K562 (cell line): ENCODE results near the gene UAP1. TPM values are rescaled to one million over a fixed set of nuclear protein-coding genes. Genes with fewer than 3 reads are reported as not detected.

ENCODE experiments used
- ATAC-seq: fragments of 200-7000 bp; cut with Tn5 transposase; 3 replicates; pipeline ENCODE4 v1.9.1; 2020; ENCODE audit warnings: moderate library complexity
- BruUV-seq: library from RNA; stranded (reverse); fragments of 400-500 nt; replicated peaks from 2 replicates; lab custom pipeline; 2021; lab: Mats Ljungman, UMichigan
- CTCF ChIA-PET: fragments of 300-600 bp; formaldehyde crosslinking; extraction: SDS; loops from one replicate; lab custom pipeline; 2021; ENCODE audit warnings: low intra/inter-chr PET ratio; lab: Yijun Ruan, JAX
- POLR2A ChIA-PET: fragments of 300-600, 350-650 bp; sonication (Branson Sonifier 250); formaldehyde crosslinking; extraction: SDS; loops from one replicate; lab custom pipeline; 2021; ENCODE audit warnings: antibody characterized with exemption, inconsistent platforms; lab: Yijun Ruan, JAX
- DNase-seq, 4 experiments: peaks; one replicate each; pipeline versions ENCODE4 v3.0.0 to v3.0.0-alpha.2; 2011 to 2018; ENCODE audit warnings: low spot score in 3 of 4, mixed read lengths in 3 of 4; ENCODE audit errors: extremely low read depth in 1 of 4
- FAIRE-seq: peaks from 2 replicates; lab custom pipeline; 2011; peaks lifted over from hg19 to GRCh38; lab: Jason Lieb, UNC
- H2AFZ ChIP-seq: 2 replicates; pipeline ENCODE4 v1.6.0; 2011; ENCODE audit warnings: low read depth, low read length, control low read depth, inconsistent platforms
- H3K27ac ChIP-seq: fragments of 200-600 bp; 3 replicates; pipeline ENCODE4 v1.8.0; 2011; ENCODE audit warnings: low read depth, mild to moderate bottlenecking, control low read depth, inconsistent platforms, low read length, moderate library complexity, mixed read lengths; ENCODE audit errors: extremely low read depth
- H3K27me3 ChIP-seq, 2 experiments: fragments of 300-600 bp in 1 of 2; 2 replicates in 1 of 2; 3 replicates in 1 of 2; pipeline versions ENCODE4 v1.6.0 to v1.8.0; 2011; ENCODE audit warnings: inconsistent platforms in 2 of 2, low read length in 2 of 2, mild to moderate bottlenecking in 1 of 2, mixed read lengths in 1 of 2, moderate library complexity in 1 of 2; ENCODE audit not compliant: control insufficient read depth in 2 of 2, insufficient read depth in 2 of 2
- H3K36me3 ChIP-seq: fragments of 300-600 bp; 3 replicates; pipeline ENCODE4 v1.8.0; 2011; ENCODE audit warnings: mild to moderate bottlenecking, low read length, inconsistent platforms; ENCODE audit not compliant: control insufficient read depth, insufficient read depth
- H3K4me1 ChIP-seq, 2 experiments: fragments of 200-600 bp in 1 of 2; replicated peaks in 1 of 2; 2 replicates in 1 of 2; 3 replicates in 1 of 2; pipeline versions ENCODE4 v1.5.1 to v1.8.0; 2011; ENCODE audit warnings: inconsistent platforms in 2 of 2, low read length in 2 of 2, mild to moderate bottlenecking in 1 of 2, mixed read lengths in 1 of 2, moderate library complexity in 1 of 2; ENCODE audit not compliant: control insufficient read depth in 2 of 2, insufficient read depth in 2 of 2
- H3K4me2 ChIP-seq: 2 replicates; pipeline ENCODE4 v1.6.1; 2011; ENCODE audit warnings: low read length, control low read depth, inconsistent platforms, mixed read lengths; ENCODE audit not compliant: insufficient read depth
- H3K4me3 ChIP-seq: fragments of 200-600 bp; sonication (generic), shearing (Covaris generic); 2 replicates; pipeline ENCODE4 v1.5.1; 2016; ENCODE audit warnings: control low read depth, inconsistent platforms
- H3K79me2 ChIP-seq: fragments of 200-600 bp; 3 replicates; pipeline ENCODE4 v1.8.0; 2011; ENCODE audit warnings: low read length, inconsistent platforms; ENCODE audit not compliant: control insufficient read depth, insufficient read depth
- H3K9ac ChIP-seq, 2 experiments: 2 replicates each; pipeline versions ENCODE4 v1.6.0 to v1.6.1; 2011; ENCODE audit warnings: low read depth in 2 of 2, low read length in 2 of 2, control low read depth in 1 of 2, inconsistent platforms in 1 of 2, mild to moderate bottlenecking in 1 of 2, mixed read lengths in 1 of 2; ENCODE audit not compliant: insufficient read depth in 1 of 2
- H3K9me1 ChIP-seq: one replicate; pipeline ENCODE4 v1.6.0; 2011; ENCODE audit warnings: inconsistent platforms, mild to moderate bottlenecking, low read length, moderate library complexity; ENCODE audit not compliant: control insufficient read depth, insufficient read depth
- H3K9me3 ChIP-seq: replicated peaks from 2 replicates; pipeline ENCODE4 v1.5.1; 2011; ENCODE audit warnings: low read depth, low read length, inconsistent platforms; ENCODE audit not compliant: control insufficient read depth, insufficient read depth
- H4K20me1 ChIP-seq: replicated peaks from 2 replicates; pipeline ENCODE4 v1.6.1; 2011; ENCODE audit warnings: low read length, inconsistent platforms, mixed read lengths; ENCODE audit not compliant: control insufficient read depth, insufficient read depth
- ASH1L ChIP-seq: fragments of 450-650 bp; IDR thresholded peaks from 2 replicates; pipeline ENCODE4 v1.6.1; 2018; ENCODE audit warnings: borderline replicate concordance, mild to moderate bottlenecking, low read depth; ENCODE audit not compliant: partially characterized antibody
- FOSL1 ChIP-seq: fragments of 200-800 bp; sonication (Bioruptor generic); conservative IDR thresholded peaks from 2 replicates; pipeline ENCODE4 v1.6.1; 2016; ENCODE audit warnings: missing genetic modification characterization, missing compliant biosample characterization
- GTF2A2 ChIP-seq: IDR thresholded peaks from 2 replicates; pipeline ENCODE4 v1.6.1; 2016; ENCODE audit warnings: mild to moderate bottlenecking, missing genetic modification characterization, missing compliant biosample characterization
- JUND ChIP-seq, 2 experiments: IDR thresholded peaks; 2 replicates in 1 of 2; 3 replicates in 1 of 2; pipeline ENCODE4 v1.6.1; 2011; ENCODE audit warnings: borderline replicate concordance in 2 of 2, low read depth in 2 of 2, low read length in 2 of 2, improper control_type of control experiment in 1 of 2, missing biosample characterization in 1 of 2, missing genetic modification characterization in 1 of 2, missing genetic modification reagents in 1 of 2
- L3MBTL2 ChIP-seq: fragments of 450-650 bp; IDR thresholded peaks from 2 replicates; pipeline ENCODE4 v1.6.1; 2016; ENCODE audit warnings: mild to moderate bottlenecking, moderate library complexity
- MCM7 ChIP-seq, 2 experiments: fragments of 450-650 bp; IDR thresholded peaks; 2 replicates each; pipeline ENCODE4 v1.6.1; 2016 to 2018
- MXI1 ChIP-seq: IDR thresholded peaks from 2 replicates; pipeline ENCODE4 v1.6.1; 2011; ENCODE audit warnings: low read depth, mild to moderate bottlenecking, improper control_type of control experiment, low read length
- MYNN ChIP-seq, 2 experiments: sonication (generic); formaldehyde crosslinking in 1 of 2; IDR thresholded peaks; 2 replicates each; pipeline versions ENCODE4 v1.5.0 to v1.6.1; 2016 to 2020; ENCODE audit warnings: antibody characterized with exemption in 1 of 2, missing genetic modification reagents in 1 of 2
- POLR2H ChIP-seq: IDR thresholded peaks from 2 replicates; pipeline ENCODE4 v1.6.1; 2016; ENCODE audit warnings: missing genetic modification characterization, low read depth, mild to moderate bottlenecking, control low read depth, missing compliant biosample characterization, moderate library complexity
- SAFB ChIP-seq: fragments of 200-400 bp; formaldehyde crosslinking; IDR thresholded peaks from 2 replicates; pipeline ENCODE4 v1.6.1; 2017; ENCODE audit warnings: low read depth, low read length, borderline replicate concordance
- SMARCC2 ChIP-seq: fragments of 450-650 bp; IDR thresholded peaks from 2 replicates; pipeline ENCODE4 v1.6.1; 2017; ENCODE audit warnings: antibody characterized with exemption, moderate library complexity, mild to moderate bottlenecking, low read depth
- WGBS: fragments of 100-300 bp; shearing (Covaris generic); methylation state at CpG from one replicate; pipeline ENCODE4 v1.1.6; 2016; ENCODE audit warnings: low coverage, mixed read lengths; ENCODE audit not compliant: insufficient coverage; ENCODE audit errors: missing lambda C conversion rate; 5-methylcytosine and 5-hydroxymethylcytosine counted together
- in situ Hi-C: fragments of 300-500 bp; cut with MboI; formaldehyde crosslinking; loops from 4 replicates; pipeline ENCODE4 v1.15.0; 2018; ENCODE audit warnings: inconsistent platforms, mixed read lengths
- intact Hi-C: fragments of 100-400 bp; cut with micrococcal nuclease; formaldehyde crosslinking; loops from 2 replicates; pipeline ENCODE4 v1.14.2; 2022
- polyA plus RNA-seq, 8 experiments: library from polyadenylated mRNA; depleted of rRNA in 4 of 8; stranded (reverse) in 5 of 8; unstranded in 3 of 8; fragments of >200 nt; fragmentation: Nextera tagmentation in 2 of 8; fragmentation: Illumina TruSeq in 1 of 8; extraction: Ambion mirVana in 2 of 8; extraction: Trizol in 1 of 8; gene quantifications; 2 replicates each; pipeline versions ENCODE4 v1.2.1 to v1.2.3, GENCODE V29; 2011 to 2014; ENCODE audit warnings: inconsistent platforms in 1 of 8, missing spikeins in 1 of 8
- total RNA-seq, 7 experiments: library from RNA; depleted of rRNA in 6 of 7; stranded (reverse); fragments of >200 nt in 6 of 7; fragmentation: Illumina TruSeq in 2 of 7; extraction: Trizol in 2 of 7; gene quantifications; 2 replicates each; pipeline versions ENCODE4 v1.2.1 to v1.2.3, GENCODE V29; 2011 to 2021; ENCODE audit warnings: low replicate concordance in 1 of 7
- TF ChIP-seq, protein P1 (sequence below): fragments of 450-650 bp; formaldehyde crosslinking; IDR thresholded peaks from 2 replicates; pipeline ENCODE4 v1.4.0; 2020; ENCODE audit warnings: mild to moderate bottlenecking, moderate library complexity
- TF ChIP-seq, protein P2 (sequence below): fragments of 250-450 bp; sonication (Bioruptor Pico); IDR thresholded peaks from 2 replicates; pipeline ENCODE4 v1.4.0; 2020; ENCODE audit warnings: mild to moderate bottlenecking, moderate library complexity, borderline replicate concordance
- TF ChIP-seq, protein P3 (sequence below): fragments of 250-450 bp; sonication (Bioruptor Pico); IDR thresholded peaks from 2 replicates; pipeline ENCODE4 v1.8.0; 2022; ENCODE audit warnings: moderate library complexity, mild to moderate bottlenecking, inconsistent platforms

UAP1 gene
- total and polyA plus RNA-seq, 9 of the 15 experiments (the other 6 are each of a cell fraction or from before 2014, with no cell fraction given), result 182 to 317 (median 213) TPM

DNA sequence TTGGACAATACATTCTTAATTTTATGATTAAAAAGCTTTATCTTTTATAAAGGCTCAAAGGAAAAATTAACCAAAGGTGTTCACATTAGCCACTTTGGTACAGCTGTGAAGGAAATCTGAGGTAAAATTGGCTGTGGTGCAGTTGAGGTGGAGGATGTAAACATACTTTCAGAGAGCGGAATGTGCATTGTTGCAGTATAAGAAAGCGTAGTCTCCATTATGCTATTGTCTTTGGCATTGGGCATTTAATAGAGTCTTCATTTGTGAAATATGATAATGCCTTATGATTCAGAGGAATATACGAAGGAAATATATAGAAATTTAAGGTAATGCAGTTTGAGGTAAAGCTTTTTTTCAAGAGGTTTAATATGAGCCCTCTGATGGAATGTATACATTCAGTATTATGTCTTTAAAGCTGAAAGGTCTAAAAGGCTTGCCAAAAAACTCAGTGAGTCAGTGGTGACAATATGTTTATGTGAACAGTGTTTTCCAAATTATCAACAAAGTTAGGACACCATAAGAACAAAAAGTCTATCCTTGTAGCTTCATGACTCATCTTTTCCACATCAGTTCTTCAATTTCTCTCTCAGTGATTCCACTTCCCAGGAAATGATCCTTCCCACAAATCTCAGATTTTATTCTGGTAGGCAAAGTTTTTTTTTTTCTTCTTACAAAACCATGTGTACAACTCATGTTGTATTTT is 43.9 kb downstream of the UAP1 start (continued):
- TF ChIP-seq JUND (IDR thresholded peaks at IDR 0.05; ENCODE audit: borderline replicate concordance, low read depth, low read length) (peak; percentile 76; the same call in 1 of the 2 replicates), JUND (tag; IDR thresholded peaks at IDR 0.05; ENCODE audit: borderline replicate concordance, low read depth, low read length) (peak; percentile 84; the same call in 2 of the 3 replicates), POLR2H (0 out of 2 replicates have a peak, but pooled peaks have one; percentile 39), FOSL1 (tag) (peak; percentile 85), SMARCC2 (no peak), MYNN (IDR thresholded peaks at IDR 0.05) (no peak), MYNN (CRISPR knock-in tag; IDR thresholded peaks at IDR 0.05) (no peak)

DNA sequence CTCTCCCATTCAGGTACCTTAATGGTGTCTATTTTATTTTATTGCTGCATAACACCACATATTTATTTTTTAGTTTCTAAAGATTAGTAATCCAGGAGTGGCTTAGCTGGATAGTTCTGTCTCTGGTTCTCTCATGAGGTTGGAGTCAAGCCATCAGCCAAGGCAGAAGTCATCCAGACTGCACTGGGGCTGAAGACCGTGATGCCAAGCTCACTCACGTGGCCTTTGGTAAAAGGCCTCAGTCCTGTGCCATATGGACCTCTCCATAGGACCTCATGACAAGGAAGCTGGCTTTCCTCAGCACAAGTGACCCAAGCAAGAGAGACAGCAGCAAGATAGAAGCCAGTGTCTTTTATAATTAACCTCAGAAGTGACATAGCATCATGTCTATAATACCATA is 47.8 kb downstream of the UAP1 start:
- no peaks in the 10 kb centered on the region for H3K4me1 ChIP-seq
- no peaks in the 10 kb centered on the region for H3K27me3 ChIP-seq
- ChIA-PET POLR2A (no interaction called here), CTCF (interaction anchor here (0.6 kb wide), 1 partner anchor 46 kb away, joined by 3 read pairs; no protein-coding TSS in a partner anchor)
- 91% methylated on average over 2 of the region's 2 CpGs for WGBS
- ATAC-seq (no peak), FAIRE-seq (no peak), DNase-seq (no peak)
- intact Hi-C loops, result loop anchor here (5.0 kb wide), 1 partner anchor 557 kb away; no protein-coding TSS in a partner anchor
- peaks cover 13% of the 10 kb centered on the region; the same call in 2 of the 3 replicates for H3K36me3 ChIP-seq
- no peak overlapping the region for H2AFZ ChIP-seq
- no peak overlapping the region for H3K4me3 ChIP-seq
- no peaks in the 10 kb centered on the region for H3K9me1 ChIP-seq
- no peaks in the 10 kb centered on the region for H3K79me2 ChIP-seq
- no peak overlapping the region for H3K9ac ChIP-seq
- H3K9me3 ChIP-seq, result no peaks in the 10 kb centered on the region
- in situ Hi-C loops, result no loop called here
- no TSS peak for BruUV-seq
- no peak overlapping the region for H3K4me2 ChIP-seq
- no peak overlapping the region for H3K27ac ChIP-seq
- H4K20me1 ChIP-seq, result no peaks in the 10 kb centered on the region
- TF ChIP-seq, protein P1, sequence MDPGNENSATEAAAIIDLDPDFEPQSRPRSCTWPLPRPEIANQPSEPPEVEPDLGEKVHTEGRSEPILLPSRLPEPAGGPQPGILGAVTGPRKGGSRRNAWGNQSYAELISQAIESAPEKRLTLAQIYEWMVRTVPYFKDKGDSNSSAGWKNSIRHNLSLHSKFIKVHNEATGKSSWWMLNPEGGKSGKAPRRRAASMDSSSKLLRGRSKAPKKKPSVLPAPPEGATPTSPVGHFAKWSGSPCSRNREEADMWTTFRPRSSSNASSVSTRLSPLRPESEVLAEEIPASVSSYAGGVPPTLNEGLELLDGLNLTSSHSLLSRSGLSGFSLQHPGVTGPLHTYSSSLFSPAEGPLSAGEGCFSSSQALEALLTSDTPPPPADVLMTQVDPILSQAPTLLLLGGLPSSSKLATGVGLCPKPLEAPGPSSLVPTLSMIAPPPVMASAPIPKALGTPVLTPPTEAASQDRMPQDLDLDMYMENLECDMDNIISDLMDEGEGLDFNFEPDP (CRISPR knock-in tag), result no peak
- TF ChIP-seq ASH1L (no peak), MXI1 (no peak), MCM7 (IDR thresholded peaks at IDR 0.05) (no peak), L3MBTL2 (no peak), GTF2A2 (no peak), SAFB (no peak)
- TF ChIP-seq, protein P2, sequence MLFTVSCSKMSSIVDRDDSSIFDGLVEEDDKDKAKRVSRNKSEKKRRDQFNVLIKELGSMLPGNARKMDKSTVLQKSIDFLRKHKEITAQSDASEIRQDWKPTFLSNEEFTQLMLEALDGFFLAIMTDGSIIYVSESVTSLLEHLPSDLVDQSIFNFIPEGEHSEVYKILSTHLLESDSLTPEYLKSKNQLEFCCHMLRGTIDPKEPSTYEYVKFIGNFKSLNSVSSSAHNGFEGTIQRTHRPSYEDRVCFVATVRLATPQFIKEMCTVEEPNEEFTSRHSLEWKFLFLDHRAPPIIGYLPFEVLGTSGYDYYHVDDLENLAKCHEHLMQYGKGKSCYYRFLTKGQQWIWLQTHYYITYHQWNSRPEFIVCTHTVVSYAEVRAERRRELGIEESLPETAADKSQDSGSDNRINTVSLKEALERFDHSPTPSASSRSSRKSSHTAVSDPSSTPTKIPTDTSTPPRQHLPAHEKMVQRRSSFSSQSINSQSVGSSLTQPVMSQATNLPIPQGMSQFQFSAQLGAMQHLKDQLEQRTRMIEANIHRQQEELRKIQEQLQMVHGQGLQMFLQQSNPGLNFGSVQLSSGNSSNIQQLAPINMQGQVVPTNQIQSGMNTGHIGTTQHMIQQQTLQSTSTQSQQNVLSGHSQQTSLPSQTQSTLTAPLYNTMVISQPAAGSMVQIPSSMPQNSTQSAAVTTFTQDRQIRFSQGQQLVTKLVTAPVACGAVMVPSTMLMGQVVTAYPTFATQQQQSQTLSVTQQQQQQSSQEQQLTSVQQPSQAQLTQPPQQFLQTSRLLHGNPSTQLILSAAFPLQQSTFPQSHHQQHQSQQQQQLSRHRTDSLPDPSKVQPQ (CRISPR knock-in tag), result no peak
- TF ChIP-seq, protein P3, sequence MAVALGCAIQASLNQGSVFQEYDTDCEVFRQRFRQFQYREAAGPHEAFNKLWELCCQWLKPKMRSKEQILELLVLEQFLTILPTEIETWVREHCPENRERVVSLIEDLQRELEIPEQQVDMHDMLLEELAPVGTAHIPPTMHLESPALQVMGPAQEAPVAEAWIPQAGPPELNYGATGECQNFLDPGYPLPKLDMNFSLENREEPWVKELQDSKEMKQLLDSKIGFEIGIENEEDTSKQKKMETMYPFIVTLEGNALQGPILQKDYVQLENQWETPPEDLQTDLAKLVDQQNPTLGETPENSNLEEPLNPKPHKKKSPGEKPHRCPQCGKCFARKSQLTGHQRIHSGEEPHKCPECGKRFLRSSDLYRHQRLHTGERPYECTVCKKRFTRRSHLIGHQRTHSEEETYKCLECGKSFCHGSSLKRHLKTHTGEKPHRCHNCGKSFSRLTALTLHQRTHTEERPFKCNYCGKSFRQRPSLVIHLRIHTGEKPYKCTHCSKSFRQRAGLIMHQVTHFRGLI (CRISPR knock-in tag), result no peak
